Right atrium auricular region (tissue), 2 donors: ENCODE measurements around the gene EPO. TPM values are rescaled to one million over a fixed set of nuclear protein-coding genes. Genes with fewer than 3 reads are reported as not detected.
"Not testable (repeated sequence)": the region's sequence is repeated elsewhere in the genome, so short reads cannot be mapped to it uniquely, and the experiment has no call there.

Experiments used
- DNase-seq: peaks from one replicate; pipeline ENCODE4 v3.0.0-alpha.2; 2019; ENCODE audit warnings: low spot score
- H3K27ac ChIP-seq, 2 donors: fragments of 200-600 bp; sonication (generic); 1 replicate in 1 of 2; 2 replicates in 1 of 2; pipeline ENCODE4 v1.5.1; 2016 to 2019
- H3K27me3 ChIP-seq, 2 donors: fragments of 200-600 bp; sonication (generic); one replicate each; pipeline versions ENCODE4 v1.5.1 to v1.6.0; 2017 to 2019
- H3K36me3 ChIP-seq: fragments of 200-600 bp; sonication (generic); one replicate; pipeline ENCODE4 v1.5.1; 2016
- H3K4me1 ChIP-seq, 2 donors: fragments of 200-600 bp; sonication (generic); one replicate each; pipeline versions ENCODE4 v1.5.1 to v1.6.0; 2017 to 2019
- H3K4me3 ChIP-seq, 2 donors: fragments of 200-600 bp; sonication (generic); 1 replicate in 1 of 2; 2 replicates in 1 of 2; pipeline ENCODE4 v1.5.1; 2017 to 2019; ENCODE audit warnings: mild to moderate bottlenecking in 1 of 2, moderate library complexity in 1 of 2
- H3K9me3 ChIP-seq, 2 donors: fragments of 200-600 bp; sonication (generic); one replicate each; pipeline ENCODE4 v1.5.1; 2019
- total RNA-seq, 2 donors: library from RNA; depleted of rRNA; stranded (reverse); fragments of >200 nt; gene quantifications; one replicate each; pipeline ENCODE4 v1.1.0, GENCODE V29; 2016
- TF ChIP-seq, protein P1 (sequence below), 2 donors: fragments of 200-600 bp; sonication (generic); IDR thresholded peaks; one replicate each; pipeline ENCODE4 v1.5.1; 2019; ENCODE audit warnings: antibody characterized with exemption in 2 of 2

The EPO gene
- total RNA-seq, 2 donors from 2014 or later = not detected

- Histone ChIP-seq H3K9me3 (no peaks in the 10 kb centered on the region), H3K36me3 (no peaks in the 10 kb centered on the region), H3K27me3 (peaks cover 0 to 14% of the 10 kb centered on the region in 2 donors), H3K4me3 (no peak overlapping the region), H3K4me1 (peaks cover 0 to 13% of the 10 kb centered on the region in 2 donors), H3K27ac (no peak overlapping the region)
- TF ChIP-seq, protein P1, sequence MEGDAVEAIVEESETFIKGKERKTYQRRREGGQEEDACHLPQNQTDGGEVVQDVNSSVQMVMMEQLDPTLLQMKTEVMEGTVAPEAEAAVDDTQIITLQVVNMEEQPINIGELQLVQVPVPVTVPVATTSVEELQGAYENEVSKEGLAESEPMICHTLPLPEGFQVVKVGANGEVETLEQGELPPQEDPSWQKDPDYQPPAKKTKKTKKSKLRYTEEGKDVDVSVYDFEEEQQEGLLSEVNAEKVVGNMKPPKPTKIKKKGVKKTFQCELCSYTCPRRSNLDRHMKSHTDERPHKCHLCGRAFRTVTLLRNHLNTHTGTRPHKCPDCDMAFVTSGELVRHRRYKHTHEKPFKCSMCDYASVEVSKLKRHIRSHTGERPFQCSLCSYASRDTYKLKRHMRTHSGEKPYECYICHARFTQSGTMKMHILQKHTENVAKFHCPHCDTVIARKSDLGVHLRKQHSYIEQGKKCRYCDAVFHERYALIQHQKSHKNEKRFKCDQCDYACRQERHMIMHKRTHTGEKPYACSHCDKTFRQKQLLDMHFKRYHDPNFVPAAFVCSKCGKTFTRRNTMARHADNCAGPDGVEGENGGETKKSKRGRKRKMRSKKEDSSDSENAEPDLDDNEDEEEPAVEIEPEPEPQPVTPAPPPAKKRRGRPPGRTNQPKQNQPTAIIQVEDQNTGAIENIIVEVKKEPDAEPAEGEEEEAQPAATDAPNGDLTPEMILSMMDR (IDR thresholded peaks at IDR 0.05) = no peak
- DNase-seq = no peak
Observed at GRCh38 chr7:100719523-100720278, 567 bp upstream of the EPO start.

- DNase-seq = no peak
- peak overlapping the region in 1 of 2 donors; percentile 16 for H3K4me3 ChIP-seq
- TF ChIP-seq, protein P1 (IDR thresholded peaks at IDR 0.05) = no peak
- H3K36me3 ChIP-seq = no peaks in the 10 kb centered on the region
- peaks cover 0 to 14% of the 10 kb centered on the region in 2 donors for H3K27me3 ChIP-seq
- peaks cover 0 to 13% of the 10 kb centered on the region in 2 donors for H3K4me1 ChIP-seq
- no peak overlapping the region for H3K27ac ChIP-seq
- H3K9me3 ChIP-seq = no peaks in the 10 kb centered on the region
Observed at GRCh38 chr7:100720671-100721504, 620 bp downstream of the EPO start.

- DNase-seq = no peak
- no peaks in the 10 kb centered on the region for H3K9me3 ChIP-seq
Observed at GRCh38 chr7:100721505-100721812, 1.2 kb downstream of the EPO start.

DNA sequence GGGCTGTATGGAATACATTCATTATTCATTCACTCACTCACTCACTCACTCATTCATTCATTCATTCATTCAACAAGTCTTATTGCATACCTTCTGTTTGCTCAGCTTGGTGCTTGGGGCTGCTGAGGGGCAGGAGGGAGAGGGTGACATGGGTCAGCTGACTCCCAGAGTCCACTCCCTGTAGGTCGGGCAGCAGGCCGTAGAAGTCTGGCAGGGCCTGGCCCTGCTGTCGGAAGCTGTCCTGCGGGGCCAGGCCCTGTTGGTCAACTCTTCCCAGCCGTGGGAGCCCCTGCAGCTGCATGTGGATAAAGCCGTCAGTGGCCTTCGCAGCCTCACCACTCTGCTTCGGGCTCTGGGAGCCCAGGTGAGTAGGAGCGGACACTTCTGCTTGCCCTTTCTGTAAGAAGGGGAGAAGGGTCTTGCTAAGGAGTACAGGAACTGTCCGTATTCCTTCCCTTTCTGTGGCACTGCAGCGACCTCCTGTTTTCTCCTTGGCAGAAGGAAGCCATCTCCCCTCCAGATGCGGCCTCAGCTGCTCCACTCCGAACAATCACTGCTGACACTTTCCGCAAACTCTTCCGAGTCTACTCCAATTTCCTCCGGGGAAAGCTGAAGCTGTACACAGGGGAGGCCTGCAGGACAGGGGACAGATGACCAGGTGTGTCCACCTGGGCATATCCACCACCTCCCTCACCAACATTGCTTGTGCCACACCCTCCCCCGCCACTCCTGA, 2.4 kb downstream of the EPO start:
- peaks cover 0 to 13% of the 10 kb centered on the region in 2 donors for H3K4me1 ChIP-seq
- no peak overlapping the region for H3K27ac ChIP-seq
- peaks cover 0 to 14% of the 10 kb centered on the region in 2 donors for H3K27me3 ChIP-seq
- no peak for DNase-seq
- H3K4me3 ChIP-seq = no peak overlapping the region
- no peaks in the 10 kb centered on the region for H3K36me3 ChIP-seq
- TF ChIP-seq, protein P1 (IDR thresholded peaks at IDR 0.05) = no peak
- H3K9me3 ChIP-seq = no peaks in the 10 kb centered on the region

More at GRCh38 chr7:100721505-100721812, 1.2 kb downstream of the EPO start:
- H3K4me1 ChIP-seq = peaks cover 0 to 13% of the 10 kb centered on the region in 2 donors
- peaks cover 0 to 14% of the 10 kb centered on the region in 2 donors for H3K27me3 ChIP-seq
- no peak overlapping the region for H3K4me3 ChIP-seq
- TF ChIP-seq, protein P1 (IDR thresholded peaks at IDR 0.05) = no peak
- no peaks in the 10 kb centered on the region for H3K36me3 ChIP-seq
- H3K27ac ChIP-seq = no peak overlapping the region

- no peaks in the 10 kb centered on the region for H3K9me3 ChIP-seq
- peaks cover 0 to 14% of the 10 kb centered on the region in 2 donors for H3K27me3 ChIP-seq
- TF ChIP-seq, protein P1 (IDR thresholded peaks at IDR 0.05) = no peak
Observed at GRCh38 chr7:100723732-100724275, 3.5 kb downstream of the EPO start.

GRCh38 chr7:100724364-100724763, 4.1 kb downstream of the EPO start:
- H3K4me1 ChIP-seq = peaks cover 0 to 13% of the 10 kb centered on the region in 2 donors
- not testable (repeated sequence) for DNase-seq, H3K4me3 ChIP-seq, H3K27ac ChIP-seq, H3K9me3 ChIP-seq, H3K36me3 ChIP-seq
- H3K27me3 ChIP-seq = peaks cover 0 to 14% of the 10 kb centered on the region in 2 donors

More at GRCh38 chr7:100723732-100724275, 3.5 kb downstream of the EPO start:
- Histone ChIP-seq H3K4me3 (no peak overlapping the region), H3K4me1 (peaks cover 0 to 13% of the 10 kb centered on the region in 2 donors), H3K36me3 (no peaks in the 10 kb centered on the region), H3K27ac (no peak overlapping the region)
- DNase-seq = no peak
